T follicular helper cell (primary cell): ENCODE results near the gene EXOC3L1.

ENCODE experiments used
- DNase-seq: peaks from one replicate; pipeline ENCODE4 v3.0.0-alpha.2; 2020; ENCODE audit warnings: low read depth

The EXOC3L1 gene

DNA sequence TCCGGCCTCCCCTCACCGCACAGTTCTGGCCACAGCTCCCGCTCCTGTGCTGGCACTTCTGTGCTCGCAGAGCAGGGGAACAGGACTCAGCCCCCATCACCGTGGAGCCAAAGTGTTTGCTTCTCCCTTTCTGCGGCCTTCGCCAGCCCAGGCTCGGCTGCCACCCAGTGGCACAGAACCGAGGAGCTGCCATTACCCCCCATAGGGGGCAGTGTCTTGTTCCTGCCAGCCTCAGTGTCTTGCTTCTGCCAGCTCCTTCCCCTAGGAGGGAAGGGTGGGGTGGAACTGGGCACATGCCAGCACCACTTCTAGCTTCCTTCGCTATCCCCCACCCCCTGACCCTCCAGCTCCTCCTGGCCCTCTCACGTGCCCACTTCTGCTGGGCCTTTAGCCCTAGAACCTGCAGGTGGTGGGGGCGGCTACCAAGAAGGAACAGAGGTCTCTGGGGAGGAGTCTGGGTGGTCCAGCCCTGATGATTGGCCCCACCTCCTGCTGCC lies 8.3 kb upstream of the EXOC3L1 start:
- no peak for DNase-seq

GRCh38 chr16:67197704-67198103 lies 7.8 kb upstream of the EXOC3L1 start:
- DNase-seq: no peak

- DNase-seq: no peak
Measured at GRCh38 chr16:67196881-67197280, 6.9 kb upstream of the EXOC3L1 start.

GRCh38 chr16:67195676-67196075 lies 5.7 kb upstream of the EXOC3L1 start:
- no peak for DNase-seq

DNA sequence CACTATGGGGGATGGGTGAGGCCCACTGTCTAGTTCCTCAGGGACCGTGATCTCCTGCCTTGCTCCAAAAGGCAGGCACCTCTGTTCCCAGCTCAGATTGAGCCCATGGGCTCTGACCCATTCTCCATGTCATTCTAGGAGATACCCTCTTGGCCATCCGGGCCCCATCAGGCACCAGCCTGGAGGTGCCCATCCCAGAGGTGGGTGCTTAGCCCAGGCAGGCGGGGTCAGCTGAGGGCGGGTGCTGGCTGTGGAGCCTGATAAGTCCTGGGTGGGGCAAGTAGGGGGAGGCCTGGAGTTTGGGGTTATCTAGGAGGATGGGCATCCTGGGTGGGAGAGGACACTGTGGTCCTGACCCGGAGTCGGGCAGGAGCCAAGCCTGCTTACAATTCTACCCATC lies 4.3 kb upstream of the EXOC3L1 start:
- DNase-seq: no peak

GRCh38 chr16:67193536-67193935 lies 3.6 kb upstream of the EXOC3L1 start:
- DNase-seq: no peak

- DNase-seq: no peak
Measured at GRCh38 chr16:67192781-67193361, 2.9 kb upstream of the EXOC3L1 start.

DNA sequence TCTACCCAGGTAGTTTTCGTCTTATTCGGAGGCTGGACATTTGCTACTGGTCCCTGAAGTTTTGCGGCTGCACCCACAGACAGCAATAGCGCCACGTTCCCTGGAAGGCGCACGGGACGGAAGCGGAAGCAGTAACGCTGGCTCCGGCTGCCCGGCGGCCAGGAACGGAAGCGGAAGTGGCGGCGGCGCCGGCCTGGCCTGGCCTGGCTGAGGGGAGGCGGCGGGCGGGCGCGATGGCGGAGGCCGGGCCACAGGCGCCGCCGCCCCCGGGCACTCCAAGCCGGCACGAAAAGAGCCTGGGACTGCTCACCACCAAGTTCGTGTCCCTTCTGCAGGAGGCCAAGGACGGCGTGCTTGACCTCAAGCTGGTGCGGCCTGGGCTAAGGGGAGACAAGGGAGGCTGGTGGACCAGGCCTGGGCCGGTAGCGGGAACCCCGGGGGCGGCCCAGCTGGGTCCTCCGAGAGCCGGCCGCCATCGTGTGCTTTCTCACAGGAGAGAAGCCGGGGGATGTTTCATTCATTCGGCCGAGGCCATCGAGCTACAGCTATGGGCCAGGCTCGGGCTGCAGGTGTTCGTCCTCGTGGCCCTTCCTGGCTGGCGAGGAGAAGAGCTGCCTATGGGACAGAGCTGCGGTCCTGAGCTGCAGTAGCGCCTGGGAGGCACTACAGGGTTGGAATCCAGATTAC lies 2.2 kb upstream of the EXOC3L1 start, which contains the start of gene E2F4:
Gene E2F4, plus strand, starts transcription at position 161 of the 687 bp plus-strand sequence. Its CDS starts 73 bp downstream, at position 234.
- DNase-seq: peak; percentile 73

DNA sequence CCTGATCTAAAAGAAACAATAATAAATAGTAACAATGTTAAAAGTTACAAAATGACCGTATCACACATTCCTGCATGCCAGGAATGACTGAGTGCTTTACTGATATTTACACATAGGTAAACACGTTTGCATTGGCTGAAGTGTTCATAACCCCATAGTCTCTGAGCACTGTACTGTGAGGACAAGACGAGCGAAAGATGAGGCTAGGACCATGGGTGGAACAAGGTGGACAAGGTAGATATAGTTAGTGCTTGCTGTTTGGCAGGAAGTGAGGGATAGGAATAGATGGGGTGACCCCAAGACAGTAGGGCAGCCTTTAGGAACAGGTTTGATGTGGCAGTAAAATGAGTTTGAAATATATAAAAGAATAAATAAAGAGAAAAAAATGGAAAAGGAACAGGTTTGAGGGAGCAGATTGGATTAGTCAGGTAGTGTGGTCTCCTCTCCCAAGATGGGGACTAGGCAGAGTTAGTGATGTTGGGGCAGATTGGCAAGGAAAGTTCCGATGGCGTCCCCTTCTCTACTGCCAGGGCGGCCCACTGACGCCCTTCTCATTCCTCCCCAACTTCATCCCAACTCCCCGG lies 1.6 kb upstream of the EXOC3L1 start:
- DNase-seq: no peak

GRCh38 chr16:67190448-67191399 lies 788 bp upstream of the EXOC3L1 start:
- no peak for DNase-seq

GRCh38 chr16:67188798-67189197 lies 1.1 kb downstream of the EXOC3L1 start:
- no peak for DNase-seq

GRCh38 chr16:67188323-67188722 lies 1.6 kb downstream of the EXOC3L1 start:
- no peak for DNase-seq

DNA sequence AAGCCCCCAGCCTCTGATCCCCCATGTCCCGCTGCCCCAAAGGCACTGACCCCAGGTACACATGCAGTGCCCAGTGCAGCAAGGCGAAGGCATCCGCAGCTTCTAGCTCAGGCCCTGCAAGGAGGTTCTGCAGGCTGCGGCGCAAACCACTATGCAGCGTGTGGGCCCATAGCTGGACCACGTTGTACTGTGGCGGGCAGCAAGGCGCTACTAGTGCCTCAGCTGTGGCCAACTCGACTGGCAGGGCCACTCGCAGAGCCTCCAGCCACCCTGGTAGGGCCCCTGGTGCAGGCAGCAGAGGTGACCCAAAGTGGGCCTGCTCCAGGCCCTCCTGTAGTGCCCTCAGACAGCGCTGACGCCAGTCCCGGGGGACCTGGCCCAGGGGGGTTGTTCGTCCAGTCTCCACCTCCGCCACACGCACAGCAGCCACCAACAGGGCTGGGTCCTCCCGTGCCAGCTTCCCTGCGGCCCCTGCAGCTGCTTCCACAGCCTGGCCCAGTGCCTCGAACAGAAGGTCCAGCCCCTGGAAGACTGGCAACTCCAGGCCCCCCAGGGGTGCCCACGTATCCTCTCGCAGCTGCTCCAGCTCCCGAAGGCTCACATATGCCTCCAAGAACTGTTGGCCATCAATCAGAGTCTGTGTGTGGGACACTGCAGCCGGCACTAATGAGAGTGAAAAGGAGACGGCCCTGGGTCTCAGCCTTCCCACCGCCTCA lies 2.6 kb downstream of the EXOC3L1 start:
- no peak for DNase-seq

- no peak for DNase-seq
Measured at GRCh38 chr16:67186550-67186950, 3.4 kb downstream of the EXOC3L1 start.

DNA sequence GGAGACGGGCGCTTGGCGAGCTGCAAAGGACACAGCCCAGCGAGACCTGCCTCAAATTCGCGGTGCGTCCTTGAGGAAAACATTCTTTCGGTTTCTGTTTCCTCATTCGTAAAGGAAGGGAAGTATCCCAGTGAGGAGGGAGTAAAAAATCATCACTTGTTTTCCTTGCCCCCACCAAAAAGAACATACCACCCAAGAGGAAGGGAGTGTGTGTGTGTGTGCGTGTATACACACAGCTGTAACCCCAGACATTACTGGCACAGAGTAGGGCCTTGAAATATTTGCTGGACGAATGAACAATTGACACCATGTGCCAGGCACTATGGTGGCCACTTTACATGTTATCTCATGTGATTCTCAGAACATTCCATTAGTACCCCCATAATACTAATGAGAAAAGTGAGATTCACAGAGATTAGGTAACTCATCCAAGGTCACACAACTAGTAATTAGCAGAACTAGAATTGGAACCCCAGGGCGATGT lies 4.2 kb downstream of the EXOC3L1 start:
- DNase-seq: no peak

GRCh38 chr16:67184995-67185650 lies 4.8 kb downstream of the EXOC3L1 start:
- peak; percentile 76 for DNase-seq

GRCh38 chr16:67184453-67184994 lies 5.4 kb downstream of the EXOC3L1 start:
- no peak for DNase-seq

DNA sequence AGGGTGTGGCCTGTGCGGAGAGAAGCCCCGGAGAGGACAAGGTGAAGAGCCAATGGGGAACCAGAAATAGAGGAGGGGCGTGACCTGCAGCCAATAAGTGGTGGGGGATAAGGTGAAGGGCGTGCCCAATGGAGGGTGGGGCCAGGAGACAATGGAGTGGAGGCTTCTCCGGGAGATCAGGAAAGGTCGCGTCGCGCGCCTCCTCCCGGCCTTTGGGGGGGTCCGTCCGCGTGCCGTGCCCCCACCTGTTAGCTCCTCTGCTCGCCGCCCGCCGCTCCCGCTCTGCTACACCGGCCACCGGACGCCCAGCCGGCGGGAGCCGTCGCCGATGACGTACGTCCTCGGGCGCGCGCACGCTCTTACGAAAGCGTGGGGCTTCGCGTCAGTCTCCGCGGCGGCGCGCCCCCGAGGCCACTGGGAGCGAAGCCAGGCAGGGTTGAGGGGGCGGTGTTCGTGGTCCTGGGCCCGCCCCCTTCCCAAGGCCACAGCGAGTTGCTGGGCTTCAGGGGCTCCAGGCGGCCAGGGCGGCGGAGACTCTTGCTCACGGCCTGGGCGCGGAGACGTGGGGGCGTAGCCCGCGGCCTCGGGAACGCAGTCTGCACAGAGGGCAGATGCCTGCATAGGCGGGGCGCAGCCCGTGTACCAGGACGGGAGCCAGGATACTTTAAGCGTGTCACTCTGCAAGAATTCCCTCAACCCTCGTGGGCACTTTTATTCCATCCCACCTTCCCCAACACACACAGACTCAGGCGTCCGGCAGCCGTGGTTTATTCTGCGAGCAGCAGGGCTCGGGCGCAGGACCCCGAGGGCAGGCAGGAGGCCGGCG lies 6.1 kb downstream of the EXOC3L1 start, which contains the start of gene MATCAP1:
Gene MATCAP1, minus strand, starts transcription at position 337 of the 826 bp plus-strand sequence. CDS start 3,353 bp downstream, outside the sequence.
- DNase-seq: peak; percentile 91

- no peak for DNase-seq
Measured at GRCh38 chr16:67183284-67183626, 6.7 kb downstream of the EXOC3L1 start.
